Activated CD4-positive, CD25-positive, alpha-beta regulatory T cell (primary cell): Measurements from ENCODE around the gene JAG1.

Experiments used
- DNase-seq, 4 experiments: peaks; one replicate each; lab custom pipeline; 2025; lab: John Stamatoyannopoulos, UW

The JAG1 gene

DNA sequence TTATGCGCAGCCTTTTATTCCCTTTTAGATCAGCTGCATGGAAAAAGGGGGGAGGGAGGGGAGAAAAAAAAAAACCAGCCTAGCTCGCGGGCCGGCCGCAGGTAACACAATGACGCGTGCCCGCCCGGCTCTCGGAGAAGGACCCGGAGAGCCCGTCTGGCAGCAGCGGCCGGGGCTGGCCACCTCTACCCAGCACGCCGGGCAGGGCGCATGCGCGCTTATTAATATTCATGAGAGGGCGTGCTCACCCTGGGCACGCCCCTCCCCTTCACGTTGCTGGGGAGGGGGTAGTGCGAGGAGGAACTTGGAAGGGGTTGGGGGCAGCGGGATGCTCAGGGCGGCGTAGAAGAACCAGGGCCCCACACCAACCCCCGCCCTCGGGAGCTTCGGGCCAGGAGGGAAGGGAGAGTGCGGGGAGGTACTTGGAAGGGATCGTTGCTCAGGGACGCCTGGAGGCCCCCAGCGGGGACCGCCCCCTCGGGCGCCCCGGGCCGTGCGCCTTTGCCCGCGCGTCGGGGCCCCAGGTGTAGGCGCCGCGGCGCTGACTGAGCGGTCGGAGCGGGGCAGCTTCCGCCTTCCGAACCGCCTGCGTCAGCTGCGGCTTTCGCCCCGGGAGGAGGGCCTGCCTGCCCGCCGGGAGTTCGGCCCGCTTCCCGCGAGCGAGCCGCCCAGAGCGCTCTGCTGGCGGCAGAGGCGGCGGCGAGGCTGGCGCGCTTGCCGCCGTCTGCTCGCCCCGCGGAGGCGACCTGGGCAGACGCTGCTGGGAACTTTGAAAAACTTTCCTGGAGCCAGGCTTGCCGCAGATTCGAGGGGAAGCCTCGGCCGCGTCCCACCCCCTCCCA is at the start of gene JAG1:
Gene JAG1 (minus strand): TSS at position 158 of the 842 bp plus-strand sequence. CDS start 469 bp downstream, outside the sequence.
- DNase-seq: peak in 2 of 4 experiments; percentile 7 to 14

DNA sequence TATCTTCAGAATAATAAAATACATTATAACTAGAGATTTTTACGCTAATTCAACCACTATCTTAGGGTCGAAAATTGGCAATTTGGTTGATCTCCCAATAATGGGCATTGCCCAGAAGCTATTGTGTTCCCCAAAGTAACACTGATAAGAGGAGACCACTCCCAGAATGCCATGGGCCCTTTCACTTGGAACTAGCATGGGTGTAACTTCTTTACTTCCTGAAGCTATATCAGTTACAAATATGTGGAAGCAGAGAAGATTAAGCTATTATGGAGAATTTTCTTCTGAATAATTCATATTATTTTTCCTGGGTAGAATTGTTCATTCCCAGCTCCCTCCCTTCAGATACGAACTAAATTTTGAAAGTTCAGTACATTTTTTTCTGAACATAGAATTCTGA is 48.2 kb upstream of the JAG1 start:
- no peak for DNase-seq

GRCh38 chr20:10721137-10721896 is 47.5 kb upstream of the JAG1 start:
- DNase-seq: no peak

GRCh38 chr20:10720565-10720964 is 46.8 kb upstream of the JAG1 start:
- DNase-seq: no peak

GRCh38 chr20:10719740-10720385 is 46.1 kb upstream of the JAG1 start:
- DNase-seq: no peak

- no peak for DNase-seq
Measured at GRCh38 chr20:10718661-10719060, 44.9 kb upstream of the JAG1 start.

GRCh38 chr20:10716855-10717254 is 43.1 kb upstream of the JAG1 start:
- DNase-seq: no peak

DNA sequence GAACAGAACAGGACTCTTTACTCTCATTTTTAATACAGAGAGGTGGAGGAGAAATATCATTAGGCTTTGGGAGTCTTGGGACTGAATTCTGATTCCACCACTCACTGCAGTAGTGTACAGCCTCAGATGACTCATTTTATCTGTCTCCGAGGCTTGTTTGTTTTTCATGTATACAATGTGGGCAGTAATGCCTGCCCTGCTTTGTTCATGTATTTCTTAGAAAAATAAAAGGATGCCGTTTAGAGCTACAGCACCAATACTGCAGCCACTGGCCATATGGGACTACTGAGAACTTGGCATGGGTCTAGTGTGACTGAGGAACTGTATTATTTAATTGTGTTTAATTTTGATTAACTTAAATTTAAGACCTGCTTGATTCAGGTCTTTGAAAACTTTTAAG is 41.2 kb upstream of the JAG1 start:
- no peak for DNase-seq

DNA sequence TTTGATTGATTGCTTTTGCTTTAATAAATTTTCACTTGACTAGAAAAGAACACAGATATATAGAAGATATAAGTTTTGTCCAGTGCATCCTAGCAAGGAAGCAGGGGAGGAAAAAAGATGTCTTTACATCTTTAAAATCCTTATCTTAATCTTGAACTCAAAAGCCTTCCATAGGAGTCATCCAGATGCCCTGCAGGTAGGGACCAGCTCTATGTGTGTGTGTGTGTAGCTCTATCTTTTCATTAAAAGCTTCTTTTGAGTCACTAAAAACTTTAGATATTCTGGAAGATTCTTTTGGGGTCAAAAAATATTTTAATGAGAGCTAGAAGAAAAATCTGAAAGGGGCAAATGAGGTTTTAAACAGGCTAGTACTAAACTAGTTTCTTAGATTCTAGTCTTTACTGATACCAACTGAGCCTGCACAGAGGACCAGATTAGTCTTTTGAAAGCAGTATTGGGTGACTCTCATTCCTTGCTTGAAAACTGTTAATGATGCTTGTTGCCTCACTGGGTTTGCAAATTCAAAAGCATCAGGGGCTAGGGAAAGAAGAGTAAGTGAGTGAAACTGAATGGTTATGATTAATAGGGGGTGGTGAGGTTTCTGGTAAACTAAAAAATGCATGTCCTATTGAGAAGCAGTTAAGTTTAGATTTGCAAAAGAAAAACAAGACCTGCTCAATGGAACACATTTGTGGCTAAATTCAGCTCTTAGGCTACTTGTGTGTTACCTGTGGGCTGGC is 40.6 kb upstream of the JAG1 start:
- DNase-seq: no peak

DNA sequence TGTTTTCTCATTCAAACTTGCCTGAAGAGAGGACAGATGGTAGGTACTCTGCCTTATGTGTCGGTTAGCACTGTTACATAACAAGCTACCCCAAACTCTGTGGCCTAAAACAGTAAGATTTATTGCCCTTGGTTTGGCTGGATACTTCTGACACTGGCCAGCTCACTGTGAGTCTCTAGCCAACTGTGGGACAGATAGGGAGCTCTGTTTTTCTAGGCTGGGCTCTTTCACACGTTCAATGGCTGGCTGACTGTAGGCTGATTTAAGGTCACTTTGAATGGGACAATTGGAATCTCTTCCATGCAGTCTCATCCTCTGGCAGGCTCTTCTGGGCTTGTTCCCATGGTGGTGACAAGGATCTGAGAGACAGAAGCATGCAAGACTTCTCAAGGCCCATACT is 39.4 kb upstream of the JAG1 start:
- no peak for DNase-seq

- DNase-seq: no peak
Measured at GRCh38 chr20:10711903-10712451, 38.2 kb upstream of the JAG1 start.

- DNase-seq: no peak
Measured at GRCh38 chr20:10710991-10711775, 37.4 kb upstream of the JAG1 start.

DNA sequence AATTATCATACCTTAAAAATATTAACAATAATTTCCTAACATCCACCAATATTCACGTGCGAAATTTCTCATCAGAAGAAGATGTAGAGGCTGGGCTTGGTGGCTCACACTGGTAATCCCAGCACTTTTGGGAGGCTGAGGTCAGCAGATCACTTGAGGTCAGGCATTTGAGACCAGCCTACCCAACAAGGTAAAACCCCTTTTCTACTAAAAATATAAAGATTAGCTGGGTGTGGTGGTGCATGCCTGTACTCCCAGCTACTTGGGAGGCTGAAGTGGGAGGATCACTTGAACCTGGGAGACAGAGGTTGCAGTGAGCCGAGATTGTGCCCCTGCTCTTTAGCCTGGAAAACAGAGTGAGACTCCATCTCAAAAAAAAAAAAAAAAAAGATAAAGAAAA is 36.1 kb upstream of the JAG1 start:
- no peak for DNase-seq

DNA sequence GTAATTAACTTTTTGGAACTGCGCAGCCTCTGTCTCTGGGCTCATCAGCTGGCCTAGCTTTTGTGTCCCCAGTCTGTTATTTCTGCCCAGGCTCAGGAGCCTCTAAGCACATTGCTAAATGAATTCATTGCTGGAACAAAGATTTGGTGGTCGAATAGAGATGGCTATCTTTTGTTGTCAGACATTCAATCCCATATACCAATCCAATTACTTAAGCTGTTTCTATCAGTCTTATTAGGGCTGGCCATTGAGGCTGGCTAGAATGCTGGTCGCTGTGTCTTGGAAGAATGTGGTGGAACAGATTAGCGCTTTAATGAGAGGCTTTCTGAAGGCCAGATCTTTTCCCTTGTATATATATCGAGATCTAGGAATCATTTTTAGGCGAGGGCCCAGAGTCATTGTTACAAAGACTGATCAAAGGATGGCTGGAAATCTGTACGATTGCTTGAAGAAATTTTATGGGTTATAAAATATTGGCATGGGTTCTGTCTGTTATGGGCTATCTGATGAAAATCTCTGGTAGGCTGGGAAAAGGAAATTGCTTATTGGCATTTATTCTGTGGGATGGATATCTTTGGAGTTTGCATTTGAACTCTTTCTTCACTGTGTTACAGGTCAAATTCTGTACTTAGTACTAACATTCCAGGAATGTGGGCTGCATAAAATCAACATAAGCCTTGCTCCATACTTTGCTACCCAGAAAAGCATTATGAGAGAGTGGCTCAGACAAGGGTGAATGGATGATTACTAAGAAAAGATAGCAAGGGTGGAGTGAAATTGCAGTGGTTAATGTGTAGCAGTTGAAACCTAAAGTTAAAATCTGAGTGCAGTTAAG is 34.8 kb upstream of the JAG1 start:
- no peak for DNase-seq

GRCh38 chr20:10707791-10708190 is 34.0 kb upstream of the JAG1 start:
- no peak for DNase-seq

DNA sequence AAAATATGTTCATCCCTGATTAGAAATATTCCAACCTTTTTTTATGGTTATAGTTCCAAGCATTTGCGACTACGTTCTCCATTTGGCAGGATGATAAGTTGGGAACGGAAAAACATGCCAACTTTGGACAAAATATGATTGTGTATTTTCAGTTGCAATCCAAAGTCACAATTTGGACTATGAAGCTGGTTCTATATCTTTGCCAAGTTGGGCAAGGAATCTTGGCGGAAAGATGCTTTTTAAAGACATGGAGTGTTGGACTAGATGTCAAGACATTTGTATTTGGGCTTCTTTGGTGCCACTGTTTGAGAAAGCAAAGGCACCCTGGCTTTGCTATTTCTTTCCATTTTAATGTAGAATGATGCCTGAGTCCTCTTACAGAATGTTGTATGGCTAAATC is 33.3 kb upstream of the JAG1 start:
- DNase-seq: no peak

- DNase-seq: no peak
Measured at GRCh38 chr20:10706460-10706811, 32.6 kb upstream of the JAG1 start.

- no peak for DNase-seq
Measured at GRCh38 chr20:10705801-10706459, 32.1 kb upstream of the JAG1 start.

DNA sequence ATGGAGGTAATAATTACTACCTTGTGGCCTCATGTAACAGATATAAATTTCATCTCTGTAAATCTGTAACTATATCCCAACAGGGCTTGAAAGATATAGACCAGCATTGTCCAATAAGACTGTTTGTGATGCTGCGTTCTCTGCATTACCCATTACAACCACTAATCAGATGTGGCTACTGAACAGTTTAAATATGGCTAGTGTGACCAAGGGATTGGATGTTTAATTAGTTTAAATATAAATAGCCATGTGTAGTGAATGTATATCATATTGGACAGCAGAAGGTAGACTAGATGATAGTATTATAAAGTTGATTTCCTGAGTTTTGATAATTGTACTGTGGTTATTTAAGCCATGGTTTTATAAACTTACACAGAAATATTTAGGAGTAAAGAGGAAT is 27.8 kb upstream of the JAG1 start:
- no peak for DNase-seq

DNA sequence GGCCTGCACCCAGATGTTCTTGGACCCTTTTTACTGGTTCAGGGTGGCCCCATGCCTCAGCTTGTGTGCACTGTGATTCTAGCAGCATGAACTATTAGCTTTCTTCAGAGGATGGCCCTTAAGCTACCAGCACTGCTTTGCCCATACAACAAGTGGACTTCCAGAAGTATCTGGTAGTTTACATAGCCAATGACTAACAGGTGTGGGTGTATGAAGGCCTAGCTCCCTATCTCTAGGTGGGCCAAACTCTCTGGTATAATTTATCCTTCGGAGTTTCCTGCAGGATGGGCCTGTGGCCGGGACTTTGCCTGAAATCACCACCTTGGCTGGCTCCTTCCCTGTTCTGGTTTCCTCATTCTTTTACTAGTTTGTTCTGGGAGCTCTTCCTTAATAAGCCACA is 26.1 kb upstream of the JAG1 start:
- no peak for DNase-seq
